Measurements from ENCODE around the gene OR51M1.
A peak's percentile ranks its signal among the peaks of the same experiment; 100 is the strongest.

OR51M1 gene

GRCh38 chr11:5394091-5394490 lies 10.5 kb downstream of the OR51M1 start:
- H3K4me3 ChIP-seq (ENCODE audit: low read length) = no peak overlapping the region
- no peak for TF ChIP-seq CTCF (conservative IDR thresholded peaks at IDR 0.05; ENCODE audit: low read length)
- DNase-seq (ENCODE audit: low read depth) = no peak

- H3K4me3 ChIP-seq (ENCODE audit: low read length) = no peak overlapping the region
- peak; percentile 6 for DNase-seq (ENCODE audit: low read depth)
- no peak for TF ChIP-seq CTCF (conservative IDR thresholded peaks at IDR 0.05; ENCODE audit: low read length)
These were observed 15.3 kb downstream of the OR51M1 start for GRCh38 chr11:5398936-5399335.

GRCh38 chr11:5405173-5405572 lies 21.6 kb downstream of the OR51M1 start:
- no peak for DNase-seq (ENCODE audit: low read depth)
- TF ChIP-seq CTCF (conservative IDR thresholded peaks at IDR 0.05; ENCODE audit: low read length) = no peak
- no peak overlapping the region for H3K4me3 ChIP-seq (ENCODE audit: low read length)

GRCh38 chr11:5420993-5421392 lies 37.4 kb downstream of the OR51M1 start:
- no peak overlapping the region for H3K4me3 ChIP-seq (ENCODE audit: low read length)
- no peak for DNase-seq (ENCODE audit: low read depth)
- no peak for TF ChIP-seq CTCF (conservative IDR thresholded peaks at IDR 0.05; ENCODE audit: low read length)

GRCh38 chr11:5421811-5422210 lies 38.2 kb downstream of the OR51M1 start, which contains the start of gene OR51Q1:
Gene OR51Q1, plus strand, starts transcription at chr11:5422111. Its CDS starts 90 bp downstream, at chr11:5422201.
- H3K4me3 ChIP-seq (ENCODE audit: low read length) = no peak within 1 kb of the TSS
- TF ChIP-seq CTCF (conservative IDR thresholded peaks at IDR 0.05; ENCODE audit: low read length) = no peak
- DNase-seq (ENCODE audit: low read depth) = no peak

GRCh38 chr11:5423131-5423530 lies 39.5 kb downstream of the OR51M1 start:
- no peak overlapping the region for H3K4me3 ChIP-seq (ENCODE audit: low read length)
- no peak for DNase-seq (ENCODE audit: low read depth)
- TF ChIP-seq CTCF (conservative IDR thresholded peaks at IDR 0.05; ENCODE audit: low read length) = no peak

- no peak for TF ChIP-seq CTCF (conservative IDR thresholded peaks at IDR 0.05; ENCODE audit: low read length)
- DNase-seq (ENCODE audit: low read depth) = no peak
- no peak within 1 kb of the TSS for H3K4me3 ChIP-seq (ENCODE audit: low read length)
These were observed 57.8 kb downstream of the OR51M1 start, which contains the start of gene OR51I1 for GRCh38 chr11:5441414-5441813. Gene OR51I1, minus strand, starts transcription at chr11:5441514. Its CDS starts 0 bp downstream, at chr11:5441514.

Data from AG10803 (cell line).